ENCODE results near the gene ARRDC2.
A peak's percentile ranks its signal among the peaks of the same experiment; 100 is the strongest.

Gene ARRDC2

GRCh38 chr19:18041054-18041453, 33.1 kb downstream of the ARRDC2 start:
- Histone ChIP-seq H4K20me1 (no peaks in the 10 kb centered on the region), H3K27ac (no peak overlapping the region), H3K4me2 (no peak overlapping the region), H3K36me3 (no peaks in the 10 kb centered on the region), H3K27me3 (no peaks in the 10 kb centered on the region), H3K9ac (no peak overlapping the region), H3K4me1 (peaks cover 50% of the 10 kb centered on the region), H3K4me3 (no peak overlapping the region), H3K9me3 (peaks cover 13% of the 10 kb centered on the region)
- no peak for TF ChIP-seq Cebpa-rat (IDR thresholded peaks at IDR 0.05)

- Histone ChIP-seq H3K36me3 (no peaks in the 10 kb centered on the region), H3K4me1 (peaks cover 57% of the 10 kb centered on the region), H3K9ac (peak overlapping the region; percentile 58; the same call in 1 of the 2 replicates), H3K27ac (peak overlapping the region; percentile 82), H3K27me3 (no peaks in the 10 kb centered on the region), H3K4me2 (peak overlapping the region; percentile 82), H3K4me3 (no peak overlapping the region), H4K20me1 (no peaks in the 10 kb centered on the region), H3K9me3 (peaks cover 13% of the 10 kb centered on the region)
- TF ChIP-seq Cebpa-rat (IDR thresholded peaks at IDR 0.05): no peak
Observed at GRCh38 chr19:18043676-18044075, 35.7 kb downstream of the ARRDC2 start.

- H3K27ac ChIP-seq: peak overlapping the region; percentile 82
- peaks cover 13% of the 10 kb centered on the region for H3K9me3 ChIP-seq
- peak overlapping the region; percentile 82 for H3K4me2 ChIP-seq
- H3K4me3 ChIP-seq: peak overlapping the region; percentile 46
- no peaks in the 10 kb centered on the region for H4K20me1 ChIP-seq
- H3K27me3 ChIP-seq: no peaks in the 10 kb centered on the region
- peak overlapping the region; percentile 58 for H3K9ac ChIP-seq
- no peak for TF ChIP-seq Cebpa-rat (IDR thresholded peaks at IDR 0.05)
- peaks cover 57% of the 10 kb centered on the region for H3K4me1 ChIP-seq
- H3K36me3 ChIP-seq: no peaks in the 10 kb centered on the region
Observed at GRCh38 chr19:18044825-18045304, 36.9 kb downstream of the ARRDC2 start.

GRCh38 chr19:18045307-18046050, 37.5 kb downstream of the ARRDC2 start:
- Histone ChIP-seq H3K4me3 (peak overlapping the region; percentile 46; the same call in 1 of the 2 replicates), H3K36me3 (no peaks in the 10 kb centered on the region), H3K4me2 (peak overlapping the region; percentile 82), H3K27me3 (no peaks in the 10 kb centered on the region), H3K27ac (peak overlapping the region; percentile 82), H4K20me1 (no peaks in the 10 kb centered on the region), H3K9me3 (peaks cover 9% of the 10 kb centered on the region), H3K9ac (peak overlapping the region; percentile 58), H3K4me1 (peaks cover 63% of the 10 kb centered on the region)
- no peak for TF ChIP-seq Cebpa-rat (IDR thresholded peaks at IDR 0.05)

GRCh38 chr19:18046059-18046718, 38.2 kb downstream of the ARRDC2 start:
- H3K4me1 ChIP-seq: peaks cover 70% of the 10 kb centered on the region
- no peak overlapping the region for H3K4me3 ChIP-seq
- no peak for TF ChIP-seq Cebpa-rat (IDR thresholded peaks at IDR 0.05)
- peaks cover 2% of the 10 kb centered on the region; the same call in 1 of the 2 replicates for H3K9me3 ChIP-seq
- H3K4me2 ChIP-seq: peak overlapping the region; percentile 82
- H3K9ac ChIP-seq: peak overlapping the region; percentile 25; the same call in 1 of the 2 replicates
- H4K20me1 ChIP-seq: no peaks in the 10 kb centered on the region
- no peaks in the 10 kb centered on the region for H3K36me3 ChIP-seq
- H3K27me3 ChIP-seq: no peaks in the 10 kb centered on the region
- H3K27ac ChIP-seq: peak overlapping the region; percentile 82

GRCh38 chr19:18049385-18049784, 41.4 kb downstream of the ARRDC2 start:
- TF ChIP-seq Cebpa-rat (IDR thresholded peaks at IDR 0.05): no peak
- H3K4me1 ChIP-seq: peaks cover 58% of the 10 kb centered on the region
- no peaks in the 10 kb centered on the region for H3K27me3 ChIP-seq
- H3K9me3 ChIP-seq: no peaks in the 10 kb centered on the region
- no peak overlapping the region for H3K9ac ChIP-seq
- H3K4me2 ChIP-seq: no peak overlapping the region
- H3K4me3 ChIP-seq: no peak overlapping the region
- no peaks in the 10 kb centered on the region for H4K20me1 ChIP-seq
- H3K27ac ChIP-seq: peak overlapping the region; percentile 18; the same call in 1 of the 2 replicates
- H3K36me3 ChIP-seq: no peaks in the 10 kb centered on the region

GRCh38 chr19:18051887-18052286, 43.9 kb downstream of the ARRDC2 start:
- no peak for TF ChIP-seq Cebpa-rat (IDR thresholded peaks at IDR 0.05)
- peak overlapping the region; percentile 59 for H3K4me2 ChIP-seq
- no peak overlapping the region for H3K9ac ChIP-seq

GRCh38 chr19:18053576-18054219, 45.7 kb downstream of the ARRDC2 start:
- no peaks in the 10 kb centered on the region for H3K9me3 ChIP-seq
- no peaks in the 10 kb centered on the region for H3K27me3 ChIP-seq
- H3K4me3 ChIP-seq: no peak overlapping the region
- H3K4me2 ChIP-seq: no peak overlapping the region
- H3K27ac ChIP-seq: no peak overlapping the region
- TF ChIP-seq Cebpa-rat (IDR thresholded peaks at IDR 0.05): no peak
- no peaks in the 10 kb centered on the region for H3K36me3 ChIP-seq
- H3K4me1 ChIP-seq: peaks cover 42% of the 10 kb centered on the region
- H4K20me1 ChIP-seq: no peaks in the 10 kb centered on the region
- H3K9ac ChIP-seq: no peak overlapping the region

More at GRCh38 chr19:18051887-18052286, 43.9 kb downstream of the ARRDC2 start:
- H3K36me3 ChIP-seq: no peaks in the 10 kb centered on the region
- H3K27me3 ChIP-seq: no peaks in the 10 kb centered on the region
- peaks cover 33% of the 10 kb centered on the region for H3K4me1 ChIP-seq
- H3K9me3 ChIP-seq: no peaks in the 10 kb centered on the region
- no peak overlapping the region for H3K27ac ChIP-seq
- no peak overlapping the region for H3K4me3 ChIP-seq
- H4K20me1 ChIP-seq: no peaks in the 10 kb centered on the region

- H3K4me2 ChIP-seq: no peak overlapping the region
- H3K9ac ChIP-seq: no peak overlapping the region
- no peaks in the 10 kb centered on the region for H3K36me3 ChIP-seq
- no peak overlapping the region for H3K27ac ChIP-seq
- H3K4me3 ChIP-seq: no peak overlapping the region
- no peaks in the 10 kb centered on the region for H3K9me3 ChIP-seq
- no peaks in the 10 kb centered on the region for H3K27me3 ChIP-seq
- peaks cover 32% of the 10 kb centered on the region for H3K4me1 ChIP-seq
- no peaks in the 10 kb centered on the region for H4K20me1 ChIP-seq
- no peak for TF ChIP-seq Cebpa-rat (IDR thresholded peaks at IDR 0.05)
Observed at GRCh38 chr19:18055967-18056366, 48.0 kb downstream of the ARRDC2 start.
